ENCODE measurements around the gene PPP1R13L. TPM values are rescaled to one million over a fixed set of nuclear protein-coding genes. Genes with fewer than 3 reads are reported as not detected.

Gene PPP1R13L
- total RNA-seq, 4 donors from 2014 or later, result 11.9 to 64.2 (median 35.8) TPM

- TF ChIP-seq CTCF (IDR thresholded peaks at IDR 0.05) (no peak), POLR2A (IDR thresholded peaks at IDR 0.05) (no peak)
- Histone ChIP-seq H3K9me3 (no peaks in the 10 kb centered on the region), H3K27ac (peak overlapping the region in 2 of 3 donors; percentile 95 to 97), H3K36me3 (no peaks in the 10 kb centered on the region), H3K4me1 (peaks cover 14 to 17% of the 10 kb centered on the region in 2 donors), H3K27me3 (no peaks in the 10 kb centered on the region), H3K4me3 (replicated peaks in 1 of 3) (no peak overlapping the region)
- WGBS, 2 donors, result 86 to 90% methylated on average over 8 to 9 of the region's 9 CpGs
- intact Hi-C loops (cut with DNase I), result loop anchor here (2.0 kb wide), 1 partner anchor 36 kb away; no protein-coding TSS in a partner anchor
- DNase-seq, result no peak
Measured at GRCh38 chr19:45440873-45441654, 36.2 kb upstream of the PPP1R13L start.

- TF ChIP-seq CTCF (IDR thresholded peaks at IDR 0.05) (no peak), POLR2A (IDR thresholded peaks at IDR 0.05) (no peak)
- H3K27me3 ChIP-seq, result no peaks in the 10 kb centered on the region
- peak overlapping the region in 1 of 3 donors; percentile 61 for H3K4me3 ChIP-seq (replicated peaks in 1 of 3)
- H3K27ac ChIP-seq, result peak overlapping the region; percentile 95 to 97 (median 96)
- 64 to 67% methylated on average over 9 of the region's 9 CpGs for WGBS, 2 donors
- no peak for DNase-seq
- intact Hi-C loops (cut with DNase I), result loop anchor here (2.0 kb wide), 1 partner anchor 37 kb away; no protein-coding TSS in a partner anchor
- H3K36me3 ChIP-seq, result no peaks in the 10 kb centered on the region
- peaks cover 14 to 17% of the 10 kb centered on the region in 2 donors for H3K4me1 ChIP-seq
- H3K9me3 ChIP-seq, result no peaks in the 10 kb centered on the region
Measured at GRCh38 chr19:45440259-45440638, 35.4 kb upstream of the PPP1R13L start.

GRCh38 chr19:45439569-45440258, 34.8 kb upstream of the PPP1R13L start:
- Histone ChIP-seq H3K27me3 (no peaks in the 10 kb centered on the region), H3K4me1 (peaks cover 10 to 16% of the 10 kb centered on the region in 2 donors), H3K36me3 (no peaks in the 10 kb centered on the region), H3K27ac (peak overlapping the region; percentile 95 to 97 (median 96)), H3K9me3 (no peaks in the 10 kb centered on the region), H3K4me3 (replicated peaks in 1 of 3) (peak overlapping the region in 2 of 3 donors; percentile 61 to 87)
- DNase-seq, result peak; percentile 75 to 78
- peak; percentile 80 to 100 (median 98) for TF ChIP-seq CTCF (IDR thresholded peaks at IDR 0.05)
- peak in 1 of 2 donors; percentile 22 for TF ChIP-seq POLR2A (IDR thresholded peaks at IDR 0.05)
- intact Hi-C loops (cut with DNase I), result loop anchor here (2.0 kb wide), 1 partner anchor 37 kb away; no protein-coding TSS in a partner anchor
- 1% methylated on average over 34 to 37 of the region's 78 CpGs for WGBS, 2 donors

GRCh38 chr19:45439190-45439568, 34.3 kb upstream of the PPP1R13L start:
- peak overlapping the region in 1 of 3 donors; percentile 61 for H3K4me3 ChIP-seq (replicated peaks in 1 of 3)
- H3K27ac ChIP-seq, result peak overlapping the region; percentile 95 to 97 (median 96)
- peaks cover 6 to 11% of the 10 kb centered on the region in 2 donors for H3K4me1 ChIP-seq
- intact Hi-C loops (cut with DNase I), result no loop called here
- H3K36me3 ChIP-seq, result no peaks in the 10 kb centered on the region
- no peak for DNase-seq
- H3K27me3 ChIP-seq, result no peaks in the 10 kb centered on the region
- no peak for TF ChIP-seq POLR2A (IDR thresholded peaks at IDR 0.05)
- no peak for TF ChIP-seq CTCF (IDR thresholded peaks at IDR 0.05)
- 35 to 37% methylated on average over 10 of the region's 10 CpGs for WGBS, 2 donors
- H3K9me3 ChIP-seq, result no peaks in the 10 kb centered on the region
